HEK293 (cell line): ENCODE results near the gene SVIL.

Source experiments
- CTCF ChIA-PET: fragments of 350-600 bp; formaldehyde crosslinking; extraction: SDS; loops from one replicate; lab custom pipeline; 2021; ENCODE audit warnings: antibody characterized with exemption; lab: Yijun Ruan, JAX
- POLR2A ChIA-PET: fragments of 300-600 bp; formaldehyde crosslinking; extraction: SDS; loops from one replicate; lab custom pipeline; 2020; ENCODE audit warnings: antibody characterized with exemption, inconsistent platforms; lab: Yijun Ruan, JAX
- H3K27ac ChIP-seq: fragments of 200-500 bp; sonication (Bioruptor generic); 2 replicates; pipeline ENCODE4 v1.5.1; 2014; ENCODE audit warnings: low read depth, low read length, control low read depth, inconsistent platforms; ENCODE audit errors: extremely low read depth
- H3K36me3 ChIP-seq, 2 experiments: fragments of 200-500 bp in 1 of 2; sonication (Bioruptor generic) in 1 of 2; 1 replicate in 1 of 2; 2 replicates in 1 of 2; pipeline ENCODE4 v1.5.1; 2014 to 2017; ENCODE audit warnings: inconsistent platforms in 2 of 2, low read length in 2 of 2; ENCODE audit not compliant: control insufficient read depth in 2 of 2, insufficient read depth in 1 of 2
- H3K4me1 ChIP-seq: fragments of 200-500 bp; sonication (Bioruptor generic); 2 replicates; pipeline ENCODE4 v1.5.1; 2014; ENCODE audit warnings: mild to moderate bottlenecking, low read length, inconsistent platforms; ENCODE audit not compliant: control insufficient read depth, insufficient read depth
- H3K4me3 ChIP-seq: 2 replicates; pipeline ENCODE4 v1.5.1; 2011; ENCODE audit warnings: low read depth, mild to moderate bottlenecking, control low read depth, low read length, moderate library complexity
- H3K9me3 ChIP-seq: fragments of 200-500 bp; sonication (Bioruptor generic); 2 replicates; pipeline ENCODE4 v1.5.1; 2014; ENCODE audit warnings: low read depth, low read length, inconsistent platforms; ENCODE audit not compliant: control insufficient read depth, insufficient read depth
- GLIS1 ChIP-seq: fragments of 450-650 bp; formaldehyde crosslinking; IDR thresholded peaks from 2 replicates; pipeline ENCODE4 v1.5.1; 2016; ENCODE audit warnings: missing biosample characterization, missing genetic modification characterization
- HOXD13 ChIP-seq: sonication (generic); formaldehyde crosslinking; IDR thresholded peaks from 2 replicates; pipeline ENCODE4 v1.8.0; 2022; ENCODE audit warnings: missing genetic modification reagents, borderline replicate concordance
- PRDM4 ChIP-seq: fragments of 450-650 bp; formaldehyde crosslinking; IDR thresholded peaks from 2 replicates; pipeline ENCODE4 v1.5.1; 2017; ENCODE audit warnings: missing biosample characterization, missing genetic modification characterization
- TCF7L2 ChIP-seq: IDR thresholded peaks from 2 replicates; pipeline ENCODE4 v1.6.1; 2011; ENCODE audit warnings: low read depth, mild to moderate bottlenecking, inconsistent platforms, low read length, moderate library complexity, borderline replicate concordance
- TRIM28 ChIP-seq: IDR thresholded peaks from 2 replicates; pipeline ENCODE4 v1.6.1; 2011; ENCODE audit warnings: low read length, control low read depth, borderline replicate concordance
- ZBTB20 ChIP-seq: fragments of 450-650 bp; formaldehyde crosslinking; IDR thresholded peaks from 2 replicates; pipeline ENCODE4 v1.5.1; 2016; ENCODE audit warnings: missing biosample characterization, missing genetic modification characterization
- ZNF114 ChIP-seq: fragments of 450-650 bp; formaldehyde crosslinking; IDR thresholded peaks from 2 replicates; pipeline ENCODE4 v1.5.0; 2017; ENCODE audit warnings: missing biosample characterization, missing genetic modification characterization
- ZNF221 ChIP-seq: fragments of 450-650 bp; formaldehyde crosslinking; IDR thresholded peaks from 2 replicates; pipeline ENCODE4 v1.5.1; 2017; ENCODE audit warnings: missing biosample characterization, missing genetic modification characterization, borderline replicate concordance
- ZNF223 ChIP-seq: fragments of 450-650 bp; formaldehyde crosslinking; IDR thresholded peaks from 2 replicates; pipeline ENCODE4 v1.5.1; 2016; ENCODE audit warnings: missing biosample characterization, missing genetic modification characterization
- ZNF302 ChIP-seq: fragments of 450-650 bp; formaldehyde crosslinking; IDR thresholded peaks from 2 replicates; pipeline ENCODE4 v1.5.1; 2016; ENCODE audit warnings: missing biosample characterization, missing genetic modification characterization, low read depth
- ZNF391 ChIP-seq: fragments of 450-650 bp; formaldehyde crosslinking; IDR thresholded peaks from 2 replicates; pipeline ENCODE4 v1.5.1; 2016; ENCODE audit warnings: low read depth, missing biosample characterization, missing genetic modification characterization, borderline replicate concordance
- ZNF449 ChIP-seq: fragments of 450-650 bp; formaldehyde crosslinking; IDR thresholded peaks from 2 replicates; pipeline ENCODE4 v1.5.1; 2017; ENCODE audit warnings: missing biosample characterization, mild to moderate bottlenecking, missing genetic modification characterization, moderate library complexity
- ZNF544 ChIP-seq: fragments of 450-650 bp; formaldehyde crosslinking; IDR thresholded peaks from 2 replicates; pipeline ENCODE4 v1.5.0; 2017; ENCODE audit warnings: missing biosample characterization, missing genetic modification characterization
- ZNF558 ChIP-seq: fragments of 450-650 bp; formaldehyde crosslinking; IDR thresholded peaks from 2 replicates; pipeline ENCODE4 v1.5.1; 2016; ENCODE audit warnings: missing biosample characterization, missing genetic modification characterization
- ZNF585B ChIP-seq: fragments of 450-650 bp; formaldehyde crosslinking; IDR thresholded peaks from 2 replicates; pipeline ENCODE4 v1.5.1; 2016; ENCODE audit warnings: missing biosample characterization, missing genetic modification characterization
- ZNF624 ChIP-seq: fragments of 450-650 bp; formaldehyde crosslinking; IDR thresholded peaks from 2 replicates; pipeline ENCODE4 v1.5.1; 2017; ENCODE audit warnings: missing biosample characterization, missing genetic modification characterization
- ZNF76 ChIP-seq: fragments of 450-650 bp; formaldehyde crosslinking; IDR thresholded peaks from 2 replicates; pipeline ENCODE4; 2016; ENCODE audit warnings: low read depth, missing biosample characterization, missing genetic modification characterization, borderline replicate concordance
- ZNF843 ChIP-seq: fragments of 450-650 bp; formaldehyde crosslinking; IDR thresholded peaks from 2 replicates; pipeline ENCODE4 v1.5.1; 2016; ENCODE audit warnings: missing biosample characterization, missing genetic modification characterization
- ZSCAN23 ChIP-seq: fragments of 450-650 bp; formaldehyde crosslinking; IDR thresholded peaks from 2 replicates; pipeline ENCODE4 v1.5.1; 2016; ENCODE audit warnings: missing biosample characterization, missing genetic modification characterization
- TF ChIP-seq, protein P1 (sequence below): fragments of 450-650 bp; formaldehyde crosslinking; IDR thresholded peaks from 2 replicates; pipeline ENCODE4 v1.5.0; 2017; ENCODE audit warnings: missing biosample characterization, missing genetic modification characterization, borderline replicate concordance
- TF ChIP-seq, protein P2 (sequence below): fragments of 450-650 bp; formaldehyde crosslinking; IDR thresholded peaks from 2 replicates; pipeline ENCODE4 v1.5.1; 2016; ENCODE audit warnings: missing biosample characterization, missing genetic modification characterization

The SVIL gene

GRCh38 chr10:29415876-29416275 lies 218.9 kb downstream of the SVIL start:
- ChIA-PET CTCF (interaction anchor here (1.2 kb wide), 1 partner anchor 111 kb away, joined by 6 read pairs; no protein-coding TSS in a partner anchor), POLR2A (no interaction called here)
- no peak for TF ChIP-seq TRIM28
- Histone ChIP-seq H3K4me1 (peaks cover 6% of the 10 kb centered on the region), H3K9me3 (no peaks in the 10 kb centered on the region), H3K36me3 (peaks cover 29 to 43% of the 10 kb centered on the region in 2 experiments), H3K4me3 (no peak overlapping the region), H3K27ac (no peak overlapping the region)

GRCh38 chr10:29414501-29414900 lies 220.3 kb downstream of the SVIL start:
- Histone ChIP-seq H3K4me1 (peaks cover 6% of the 10 kb centered on the region), H3K27ac (no peak overlapping the region)
- CTCF ChIA-PET = interaction anchor here (0.5 kb wide), 1 partner anchor 21 kb away, joined by 3 read pairs; no protein-coding TSS in a partner anchor
- POLR2A ChIA-PET = no interaction called here
- TF ChIP-seq, protein P1, sequence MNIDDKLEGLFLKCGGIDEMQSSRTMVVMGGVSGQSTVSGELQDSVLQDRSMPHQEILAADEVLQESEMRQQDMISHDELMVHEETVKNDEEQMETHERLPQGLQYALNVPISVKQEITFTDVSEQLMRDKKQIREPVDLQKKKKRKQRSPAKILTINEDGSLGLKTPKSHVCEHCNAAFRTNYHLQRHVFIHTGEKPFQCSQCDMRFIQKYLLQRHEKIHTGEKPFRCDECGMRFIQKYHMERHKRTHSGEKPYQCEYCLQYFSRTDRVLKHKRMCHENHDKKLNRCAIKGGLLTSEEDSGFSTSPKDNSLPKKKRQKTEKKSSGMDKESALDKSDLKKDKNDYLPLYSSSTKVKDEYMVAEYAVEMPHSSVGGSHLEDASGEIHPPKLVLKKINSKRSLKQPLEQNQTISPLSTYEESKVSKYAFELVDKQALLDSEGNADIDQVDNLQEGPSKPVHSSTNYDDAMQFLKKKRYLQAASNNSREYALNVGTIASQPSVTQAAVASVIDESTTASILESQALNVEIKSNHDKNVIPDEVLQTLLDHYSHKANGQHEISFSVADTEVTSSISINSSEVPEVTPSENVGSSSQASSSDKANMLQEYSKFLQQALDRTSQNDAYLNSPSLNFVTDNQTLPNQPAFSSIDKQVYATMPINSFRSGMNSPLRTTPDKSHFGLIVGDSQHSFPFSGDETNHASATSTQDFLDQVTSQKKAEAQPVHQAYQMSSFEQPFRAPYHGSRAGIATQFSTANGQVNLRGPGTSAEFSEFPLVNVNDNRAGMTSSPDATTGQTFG (tag by site-specific recombination) = no peak
- TF ChIP-seq ZNF544 = no peak
- TF ChIP-seq, protein P2, sequence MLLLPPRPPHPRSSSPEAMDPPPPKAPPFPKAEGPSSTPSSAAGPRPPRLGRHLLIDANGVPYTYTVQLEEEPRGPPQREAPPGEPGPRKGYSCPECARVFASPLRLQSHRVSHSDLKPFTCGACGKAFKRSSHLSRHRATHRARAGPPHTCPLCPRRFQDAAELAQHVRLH (tag by site-specific recombination) = no peak
- TF ChIP-seq ZNF585B = no peak
- no peak for TF ChIP-seq HOXD13 (CRISPR knock-in tag)
- no peak for TF ChIP-seq ZNF223 (tag by site-specific recombination)
- no peak for TF ChIP-seq PRDM4 (tag by site-specific recombination)
- no peak for TF ChIP-seq TCF7L2
- TF ChIP-seq GLIS1 = no peak
- TF ChIP-seq ZSCAN23 (tag by site-specific recombination) = no peak
- TF ChIP-seq ZBTB20 (tag by site-specific recombination) = no peak
- no peak for TF ChIP-seq ZNF624 (tag by site-specific recombination)
- TF ChIP-seq, all 188 proteins: peak for 0
- no peak overlapping the region for H3K4me3 ChIP-seq
- no peaks in the 10 kb centered on the region for H3K9me3 ChIP-seq
- peaks cover 21 to 32% of the 10 kb centered on the region in 2 experiments for H3K36me3 ChIP-seq

DNA sequence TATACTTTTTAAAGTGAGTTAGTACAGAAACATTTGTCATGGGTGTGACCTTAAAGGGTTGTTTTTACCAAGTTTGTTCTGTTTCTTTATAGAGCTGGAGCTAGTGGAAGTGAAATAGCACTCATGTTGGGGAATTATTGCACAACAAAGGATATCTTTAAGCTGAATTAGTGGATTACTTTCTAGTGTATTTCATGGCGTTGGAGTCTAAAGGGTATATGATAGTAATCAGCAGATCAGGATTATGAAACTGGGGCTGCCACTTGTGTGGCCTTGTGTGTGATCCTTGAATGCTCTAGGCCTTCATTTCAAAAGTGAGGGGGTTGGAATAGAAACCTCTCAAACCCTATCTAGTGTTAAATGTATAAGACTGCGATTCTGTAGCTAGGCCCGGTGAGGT lies 222.3 kb downstream of the SVIL start:
- H3K4me1 ChIP-seq = peaks cover 6% of the 10 kb centered on the region
- H3K4me3 ChIP-seq = no peak overlapping the region
- CTCF ChIA-PET = no interaction called here
- POLR2A ChIA-PET = interaction anchor here (0.9 kb wide), 1 partner anchor 574 kb away, joined by 3 read pairs; no protein-coding TSS in a partner anchor
- H3K9me3 ChIP-seq = no peaks in the 10 kb centered on the region
- no peak overlapping the region for H3K27ac ChIP-seq
- H3K36me3 ChIP-seq = peaks cover 12 to 14% of the 10 kb centered on the region in 2 experiments
- no peak for TF ChIP-seq ZNF221
- TF ChIP-seq ZNF449 (tag by site-specific recombination) = no peak
- TF ChIP-seq ZNF302 (tag by site-specific recombination) = no peak
- no peak for TF ChIP-seq ZNF76 (tag by site-specific recombination)
- TF ChIP-seq ZNF114 (tag by site-specific recombination) = no peak
- no peak for TF ChIP-seq ZNF391 (tag by site-specific recombination)
- TF ChIP-seq ZNF558 (tag by site-specific recombination) = no peak
- TF ChIP-seq ZNF843 (tag by site-specific recombination) = no peak
- TF ChIP-seq, all 188 proteins: peak for 0
